Fibroblast of skin of scalp (primary cell): ENCODE measurements around the gene PRKCE.
"Not testable (repeated sequence)": the region's sequence is repeated elsewhere in the genome, so short reads cannot be mapped to it uniquely, and the experiment has no call there.

ENCODE experiments used
- DNase-seq: peaks from one replicate; pipeline ENCODE4 v3.0.0-alpha.2; 2013

PRKCE gene

DNA sequence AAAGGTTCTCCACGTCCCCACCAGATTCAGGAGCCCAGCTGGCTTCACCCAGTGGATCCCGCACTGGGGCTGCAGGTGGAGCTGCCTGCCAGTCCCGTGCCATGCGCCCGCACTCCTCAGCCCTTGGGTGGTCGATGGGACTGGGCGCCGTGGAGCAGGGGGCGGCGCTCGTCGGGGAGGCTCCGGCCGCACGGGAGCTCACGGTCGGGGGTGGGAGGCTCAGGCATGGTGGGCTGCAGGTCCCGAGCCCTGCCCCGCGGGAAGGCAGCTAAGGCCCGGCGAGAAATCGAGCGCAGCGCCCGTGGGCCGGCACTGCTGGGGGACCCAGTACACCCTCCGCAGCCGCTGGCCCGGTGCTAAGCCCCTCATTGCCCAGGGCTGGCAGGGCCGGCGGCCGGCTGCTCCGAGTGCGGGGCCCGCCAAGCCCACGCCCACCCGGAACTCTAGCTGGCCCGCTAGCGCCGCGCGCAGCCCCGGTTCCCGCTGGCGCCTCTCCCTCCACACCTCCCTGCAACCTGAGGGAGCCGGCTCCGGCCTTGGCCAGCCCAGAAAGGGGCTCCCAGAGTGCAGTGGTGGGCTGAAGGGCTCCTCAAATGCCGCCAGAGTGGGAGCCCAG lies 266.2 kb downstream of the PRKCE start:
- not testable (repeated sequence) for DNase-seq

DNA sequence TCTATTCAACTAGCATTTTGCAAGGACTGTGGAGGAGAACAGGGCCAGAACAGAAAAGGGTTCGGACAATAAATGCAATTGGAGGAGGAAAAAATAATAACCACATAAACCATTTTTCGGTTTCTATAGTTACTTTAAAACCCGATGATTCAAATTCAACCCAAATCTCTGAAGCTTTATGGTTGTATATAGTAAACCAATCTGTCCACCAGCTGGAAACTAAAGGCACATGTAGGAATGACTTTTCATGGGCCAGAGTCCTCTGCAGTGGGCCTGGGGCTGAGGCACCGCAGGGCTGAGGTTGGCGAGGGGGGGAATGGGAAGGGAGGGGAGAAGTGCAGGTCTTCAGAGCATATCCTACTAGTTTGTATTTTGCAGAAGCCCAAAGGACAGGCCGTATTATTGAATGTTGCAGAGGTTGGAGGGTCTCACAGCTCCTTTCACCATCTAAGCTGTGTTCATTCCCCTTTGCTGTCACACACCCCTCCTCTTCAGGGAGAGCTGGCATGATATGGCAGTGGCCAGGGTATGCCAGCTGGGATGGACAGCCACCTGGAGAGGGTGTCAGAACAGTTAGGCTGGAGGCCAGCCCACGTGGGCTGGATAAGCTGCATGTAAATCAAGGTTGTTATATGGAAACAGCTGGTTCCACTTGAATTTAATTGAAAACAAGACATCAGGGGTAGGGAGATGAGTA lies 267.1 kb downstream of the PRKCE start:
- DNase-seq, result no peak

DNA sequence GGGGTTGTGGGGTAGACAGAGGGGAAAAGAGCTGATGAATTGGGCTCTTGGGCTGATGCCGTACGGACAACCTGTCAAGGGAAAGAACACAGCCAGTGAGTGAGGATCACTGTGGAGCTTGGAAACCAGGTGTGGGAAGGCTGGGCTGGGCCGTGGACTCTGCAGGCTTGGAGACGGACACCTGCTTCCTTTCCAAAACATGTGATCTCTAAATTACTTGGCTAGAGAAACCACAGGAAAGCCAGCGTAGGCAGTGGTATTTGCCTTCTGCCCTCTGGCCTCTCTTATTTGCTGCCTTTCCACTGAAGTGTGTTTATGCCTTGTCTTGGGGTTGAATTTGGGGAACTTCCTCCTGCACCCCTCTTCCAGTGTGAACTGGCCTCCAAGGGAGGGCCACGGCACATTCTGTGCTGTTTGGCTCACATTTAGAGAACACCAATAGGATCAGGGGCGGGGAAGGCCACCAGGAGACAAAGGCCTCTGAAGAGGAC lies 267.7 kb downstream of the PRKCE start:
- no peak for DNase-seq

DNA sequence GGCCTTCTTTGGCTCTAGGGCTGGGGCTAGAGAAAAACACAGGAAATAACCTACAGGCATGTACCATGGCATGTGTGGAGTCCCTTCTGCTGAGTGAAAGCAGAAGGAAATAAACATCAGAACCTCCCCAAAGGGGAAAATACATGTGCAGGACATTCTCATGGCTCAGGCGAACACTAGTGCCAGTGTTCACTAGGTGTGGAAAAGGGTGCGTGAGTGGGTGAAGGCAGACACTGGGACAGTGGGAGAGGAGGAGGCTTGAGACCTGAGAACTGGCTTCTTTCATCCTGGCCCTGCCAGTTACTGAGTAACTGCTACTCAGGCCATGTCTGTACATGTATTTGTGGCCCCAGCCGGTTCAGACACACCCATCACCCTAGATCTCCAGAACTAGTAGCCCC lies 268.2 kb downstream of the PRKCE start:
- no peak for DNase-seq

DNA sequence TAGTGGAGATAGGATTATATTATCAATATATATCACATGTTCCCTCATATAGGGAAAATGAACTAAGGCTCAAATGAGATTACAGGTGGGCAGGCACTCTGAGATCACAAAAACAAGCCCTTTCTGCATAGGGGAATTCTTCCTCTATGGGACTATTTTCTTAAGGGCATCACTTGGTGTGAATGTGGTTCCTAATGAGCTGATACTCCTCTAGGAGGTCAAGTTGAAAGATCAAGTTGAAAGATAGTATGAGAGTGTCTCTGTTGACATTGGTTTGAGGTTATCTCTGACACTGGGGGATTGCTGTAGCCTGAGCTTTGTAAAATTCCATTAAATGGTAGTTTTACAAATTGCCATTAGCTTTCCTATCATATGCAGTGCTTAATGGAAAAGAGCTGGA lies 270.4 kb downstream of the PRKCE start:
- no peak for DNase-seq

DNA sequence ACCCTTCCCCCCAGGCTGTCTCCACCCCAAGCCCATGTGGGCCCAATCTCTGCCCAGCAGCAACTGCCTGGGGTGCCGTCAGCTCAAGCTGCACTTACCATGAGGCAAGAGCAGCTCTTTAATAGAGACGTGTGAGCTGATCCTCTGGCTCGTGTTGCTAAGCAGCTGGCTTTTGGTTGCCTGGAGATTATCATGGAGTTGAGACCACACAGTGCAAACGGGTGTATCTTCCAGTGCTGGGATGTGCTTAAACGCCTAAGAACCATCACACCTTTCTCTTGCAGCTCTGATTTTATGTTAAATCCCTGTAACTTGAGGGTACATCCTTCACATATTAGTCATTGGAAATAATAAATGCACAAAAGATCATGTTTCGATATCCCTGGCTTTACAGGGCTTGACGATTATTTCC lies 271.1 kb downstream of the PRKCE start:
- peak; percentile 29 for DNase-seq

DNA sequence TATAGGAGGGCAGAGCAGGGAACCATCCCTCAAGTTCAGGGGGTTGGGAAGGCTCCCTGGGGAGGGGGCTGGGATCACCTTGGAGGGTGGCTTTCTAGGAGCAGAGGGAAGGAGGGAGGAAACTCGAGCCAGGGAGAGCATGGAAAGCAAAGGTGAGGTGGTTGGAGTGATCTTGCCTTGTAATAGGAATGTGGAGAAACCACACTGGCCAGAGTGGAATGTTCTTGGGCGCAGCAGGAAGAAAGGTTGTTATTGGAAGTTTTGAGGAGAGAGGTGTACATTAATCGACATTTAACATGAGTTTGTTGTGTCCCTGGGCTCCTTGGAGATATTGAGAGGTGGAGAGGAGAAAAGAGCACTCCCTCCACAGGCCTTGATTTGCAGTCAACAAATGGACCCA lies 272.2 kb downstream of the PRKCE start:
- no peak for DNase-seq

DNA sequence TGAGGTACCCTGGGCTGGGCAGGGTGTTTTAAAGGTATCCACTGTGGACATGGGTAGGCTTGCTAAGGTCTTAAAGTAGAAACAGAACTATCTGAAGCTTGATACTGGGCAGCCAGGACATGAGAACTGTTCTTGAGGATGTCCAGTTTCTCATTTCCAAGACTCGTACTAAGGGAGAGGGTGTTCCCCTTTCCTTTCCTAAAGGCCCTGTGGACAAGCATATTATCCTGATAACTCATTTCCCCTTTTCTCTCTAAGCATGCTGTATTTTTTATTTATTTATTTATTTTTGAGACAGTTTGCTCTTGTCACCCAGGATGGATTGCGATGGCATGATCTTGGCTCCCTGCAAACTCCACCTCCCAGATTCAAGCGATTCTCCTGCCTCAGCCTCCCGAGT lies 273.6 kb downstream of the PRKCE start:
- DNase-seq, result no peak

DNA sequence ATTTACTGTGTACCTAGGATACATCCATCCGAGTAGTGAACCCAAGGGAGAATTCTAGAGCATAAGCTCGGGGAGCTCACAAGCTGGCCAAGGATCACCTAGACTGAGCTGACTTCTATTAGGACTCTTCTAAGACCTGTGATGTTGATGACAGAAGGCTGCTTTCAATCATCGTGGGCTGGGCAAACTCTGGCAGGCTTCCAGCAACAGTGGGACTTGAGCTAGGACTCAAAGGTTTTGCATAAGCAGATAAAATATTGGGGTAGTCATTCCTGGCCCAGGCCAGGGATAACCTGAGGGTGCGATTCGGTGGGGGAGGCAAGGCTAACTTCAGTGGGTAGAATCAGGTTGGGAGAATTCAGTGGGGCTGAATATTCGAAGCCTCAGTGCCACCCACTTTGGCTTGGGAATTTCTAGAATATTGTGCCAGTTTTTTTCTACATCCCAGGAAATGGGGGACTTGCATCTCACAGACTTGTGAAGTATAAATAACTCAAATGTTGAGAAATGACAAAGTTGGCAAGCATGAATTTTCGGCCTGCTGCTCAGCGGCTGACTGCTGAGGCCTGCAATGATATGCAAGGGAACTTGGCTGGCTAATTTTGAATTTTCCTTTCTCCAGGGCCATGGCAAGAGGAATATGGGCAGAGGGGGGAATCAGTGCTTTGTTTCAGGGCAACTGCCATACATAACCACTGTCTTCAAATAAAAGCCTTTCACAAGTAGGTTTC lies 274.3 kb downstream of the PRKCE start:
- DNase-seq, result no peak

DNA sequence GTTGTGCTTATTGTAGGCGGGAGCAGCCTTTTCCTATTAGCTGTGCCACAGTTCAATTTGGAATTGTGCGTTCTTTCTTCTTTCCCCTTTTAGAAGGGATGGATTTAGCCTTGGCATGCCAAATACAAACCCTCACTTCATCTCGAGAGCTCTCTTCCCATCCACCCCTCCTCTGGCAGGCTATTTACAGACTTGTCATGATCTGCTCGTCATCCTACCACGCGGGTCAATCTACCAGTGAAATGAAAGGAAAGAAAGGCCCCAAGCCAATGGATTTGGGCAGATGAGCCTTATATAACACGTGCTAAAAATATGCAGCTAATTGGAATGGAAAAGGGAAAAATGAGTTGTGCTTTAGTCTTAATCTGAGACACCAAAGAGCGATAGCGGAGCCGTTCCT lies 277.5 kb downstream of the PRKCE start:
- no peak for DNase-seq

DNA sequence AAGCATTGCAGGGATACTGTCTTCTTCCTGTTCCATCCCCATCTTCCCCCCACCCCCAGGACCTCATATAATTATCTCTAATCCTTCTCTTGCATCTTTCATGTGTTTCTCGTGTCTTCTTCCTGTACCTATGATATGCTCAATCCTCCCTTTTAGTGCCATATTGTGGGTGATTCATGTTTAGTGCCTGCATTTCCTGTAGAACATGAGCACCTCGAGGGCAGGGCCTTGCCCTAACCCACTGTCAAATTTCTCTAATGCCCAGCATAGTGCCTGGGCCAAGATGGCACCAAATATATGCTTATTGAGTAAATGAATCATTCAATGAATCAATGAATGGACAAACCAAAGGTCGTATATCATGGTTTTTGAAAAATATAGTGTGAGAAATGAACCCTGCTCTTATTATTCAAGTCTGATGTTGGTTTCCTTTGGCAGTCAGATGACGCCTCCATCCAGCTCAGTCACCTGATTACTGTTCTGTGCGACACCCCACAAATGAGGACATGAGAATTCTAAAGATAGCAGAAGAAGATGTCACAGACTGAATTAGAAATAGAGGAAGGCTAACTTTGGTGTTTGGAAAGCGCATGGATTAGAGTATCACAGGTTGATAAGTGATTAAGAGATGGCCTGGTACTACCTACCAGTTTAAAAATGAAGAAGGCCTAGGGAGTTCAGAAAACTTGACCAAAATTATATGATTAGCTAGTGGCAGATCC lies 278.4 kb downstream of the PRKCE start:
- DNase-seq, result no peak

DNA sequence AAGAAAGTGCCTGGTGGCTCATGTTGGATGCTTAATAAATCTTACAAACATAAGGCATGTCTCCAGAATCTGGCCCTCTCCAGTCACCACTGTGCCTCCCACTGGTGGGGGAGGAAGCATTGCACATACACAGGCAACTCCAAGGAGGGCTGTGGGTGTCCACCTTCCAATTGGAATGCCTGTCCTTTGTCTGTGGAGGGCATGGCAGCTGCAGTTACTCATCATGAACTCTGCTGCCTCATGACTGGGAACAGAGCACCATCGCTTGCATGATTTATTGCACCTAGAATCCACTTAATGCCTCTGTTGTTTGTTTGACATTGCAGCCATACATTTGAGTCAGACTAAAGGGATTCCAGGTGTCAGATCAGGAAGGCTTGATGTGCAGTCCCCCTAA lies 278.9 kb downstream of the PRKCE start:
- peak; percentile 29 for DNase-seq

DNA sequence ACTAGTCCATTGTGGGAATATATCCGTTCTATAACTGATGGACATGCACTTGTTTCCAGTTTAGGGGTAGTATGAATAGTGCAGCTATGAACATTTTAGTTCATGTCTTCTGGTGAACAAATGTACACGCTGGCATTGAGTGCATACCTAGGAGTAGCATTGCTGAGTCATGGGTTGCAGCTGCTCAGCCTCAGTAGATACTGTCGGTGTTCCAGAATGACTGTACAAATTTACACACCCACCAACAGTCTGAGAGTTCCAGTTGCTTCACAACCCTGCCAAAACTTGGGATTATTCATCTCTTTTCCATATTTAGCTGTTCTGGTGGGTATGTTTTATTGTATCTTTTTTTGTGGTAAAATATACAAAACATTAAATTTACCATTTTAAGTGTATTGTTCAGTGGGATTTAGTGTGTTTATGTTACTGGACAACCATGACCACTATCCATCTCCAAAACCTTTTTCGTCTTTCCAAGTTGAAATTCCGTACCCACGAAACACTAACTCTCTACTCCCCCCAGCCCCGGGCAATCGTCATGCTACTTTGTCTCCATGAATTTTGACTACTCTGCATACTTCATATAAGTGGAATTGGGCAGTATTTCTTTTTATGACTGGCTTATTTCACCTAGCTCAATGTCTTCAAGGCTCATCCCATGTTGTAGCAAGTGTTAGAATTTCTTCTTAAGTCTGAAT lies 281.0 kb downstream of the PRKCE start:
- DNase-seq, result peak; percentile 42

DNA sequence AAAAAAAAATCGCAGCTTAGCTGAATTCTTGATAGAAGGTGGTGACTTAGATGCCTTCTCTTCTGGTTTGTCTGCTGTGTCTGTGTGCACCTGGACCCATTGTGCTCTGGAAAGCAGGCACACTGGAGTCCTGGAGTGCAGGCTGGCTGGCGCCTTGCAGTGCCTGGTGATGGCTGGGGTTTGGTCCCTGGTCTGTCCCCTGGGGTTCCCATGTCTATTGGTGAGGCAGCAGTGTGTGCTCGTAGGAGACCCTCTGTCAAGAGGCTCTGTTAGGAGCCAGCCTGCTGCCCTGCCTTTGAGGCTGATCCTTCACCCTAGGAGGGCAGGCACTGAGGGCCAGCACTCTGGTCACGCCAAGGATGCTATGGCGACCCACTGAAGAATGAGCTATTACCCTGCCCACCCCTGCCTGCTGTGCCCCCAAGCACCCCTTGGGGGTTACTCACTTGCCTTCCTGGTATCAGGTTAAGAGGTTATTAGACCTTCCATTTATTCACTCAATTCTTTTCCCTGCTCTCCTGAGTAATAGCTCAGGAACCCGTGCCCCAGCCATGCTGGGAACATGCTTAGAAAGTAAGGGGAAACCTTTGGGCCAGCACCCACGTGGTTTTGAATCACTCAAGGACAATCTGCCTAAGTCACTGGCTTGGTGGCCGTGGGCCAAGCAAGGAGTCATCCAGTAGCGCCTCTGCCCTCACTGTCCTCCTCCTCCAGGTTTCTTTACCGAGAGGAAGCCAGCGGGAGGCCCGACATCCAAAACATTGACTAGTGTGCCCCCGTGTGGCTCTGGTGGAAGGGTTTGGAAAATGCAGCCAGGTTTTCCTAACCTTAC lies 284.5 kb downstream of the PRKCE start:
- peak; percentile 99 for DNase-seq

DNA sequence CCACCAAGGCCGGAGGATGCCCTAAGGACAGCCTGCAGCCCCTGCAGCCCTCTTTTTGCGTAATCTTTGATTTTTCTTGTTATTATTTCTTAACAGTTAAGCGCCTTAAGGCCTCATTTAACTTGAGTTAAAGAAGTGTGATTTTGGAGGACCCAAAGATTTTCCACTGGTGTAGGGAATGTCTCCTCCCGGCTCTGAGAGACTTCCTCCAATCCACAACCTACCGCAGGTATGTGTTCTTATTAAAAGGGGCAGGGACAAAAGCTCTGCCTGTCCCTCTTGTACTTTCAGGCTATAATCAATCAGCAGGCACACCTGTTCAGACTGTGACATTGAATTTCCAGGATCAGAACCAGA lies 285.1 kb downstream of the PRKCE start:
- DNase-seq, result no peak

DNA sequence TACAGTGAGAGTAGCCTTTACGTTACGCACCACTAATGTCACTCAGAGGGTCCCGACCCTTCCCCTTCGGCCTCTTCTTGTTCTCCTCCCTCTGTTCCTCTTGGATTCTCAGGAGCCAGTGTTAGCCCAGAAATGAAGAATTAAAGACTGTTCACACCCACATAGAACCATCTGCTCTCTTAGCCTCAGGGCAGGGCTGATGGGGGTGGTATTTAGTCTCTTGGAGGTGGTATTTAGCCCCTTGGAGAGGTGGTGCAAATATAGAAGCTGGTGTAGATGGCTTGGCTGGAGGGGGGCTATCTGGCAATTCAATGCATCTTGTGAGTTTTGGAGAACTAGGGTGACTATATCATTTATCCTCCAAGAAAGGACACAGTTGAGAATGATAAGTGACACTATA lies 286.5 kb downstream of the PRKCE start:
- no peak for DNase-seq

DNA sequence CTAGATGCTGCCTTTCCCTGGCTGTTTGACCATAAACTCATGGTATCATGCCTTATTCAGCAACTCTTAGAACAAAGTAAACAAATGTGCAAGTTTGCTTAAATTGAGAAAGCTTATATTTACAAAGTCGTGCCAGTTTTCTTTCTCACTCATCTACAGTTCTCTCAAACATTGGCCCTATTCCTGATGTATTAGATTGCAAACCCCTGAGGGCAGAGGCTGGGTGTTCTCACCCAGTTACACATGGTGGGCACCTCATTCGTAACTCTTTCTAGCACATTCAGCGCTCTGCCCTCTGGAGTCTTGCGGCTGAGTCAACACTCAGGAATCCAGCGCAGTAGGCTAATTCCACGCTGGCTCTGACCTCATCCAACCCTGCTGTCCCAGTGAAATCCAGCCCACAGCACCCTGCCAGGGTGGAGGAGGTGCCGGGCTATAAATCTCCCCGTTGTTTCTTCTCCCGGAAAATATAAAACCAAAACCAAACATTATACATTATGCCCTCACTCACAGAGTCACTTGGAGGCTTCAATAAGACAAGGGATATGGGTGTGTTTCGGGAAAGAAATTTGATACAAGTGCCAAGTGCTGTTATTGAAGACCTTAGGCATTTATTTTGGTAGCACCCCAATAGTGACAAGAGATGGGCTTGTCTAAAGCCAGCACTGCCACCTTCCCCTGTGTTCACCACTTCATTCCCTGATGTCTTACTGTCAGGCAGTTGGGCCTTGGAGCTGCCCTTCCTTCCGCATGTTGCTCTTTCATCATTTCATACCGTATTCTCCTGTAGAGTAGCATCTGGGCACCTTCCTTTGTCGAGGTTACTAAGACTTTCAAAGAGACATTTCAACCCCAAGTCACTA lies 287.4 kb downstream of the PRKCE start:
- DNase-seq, result peak; percentile 95

DNA sequence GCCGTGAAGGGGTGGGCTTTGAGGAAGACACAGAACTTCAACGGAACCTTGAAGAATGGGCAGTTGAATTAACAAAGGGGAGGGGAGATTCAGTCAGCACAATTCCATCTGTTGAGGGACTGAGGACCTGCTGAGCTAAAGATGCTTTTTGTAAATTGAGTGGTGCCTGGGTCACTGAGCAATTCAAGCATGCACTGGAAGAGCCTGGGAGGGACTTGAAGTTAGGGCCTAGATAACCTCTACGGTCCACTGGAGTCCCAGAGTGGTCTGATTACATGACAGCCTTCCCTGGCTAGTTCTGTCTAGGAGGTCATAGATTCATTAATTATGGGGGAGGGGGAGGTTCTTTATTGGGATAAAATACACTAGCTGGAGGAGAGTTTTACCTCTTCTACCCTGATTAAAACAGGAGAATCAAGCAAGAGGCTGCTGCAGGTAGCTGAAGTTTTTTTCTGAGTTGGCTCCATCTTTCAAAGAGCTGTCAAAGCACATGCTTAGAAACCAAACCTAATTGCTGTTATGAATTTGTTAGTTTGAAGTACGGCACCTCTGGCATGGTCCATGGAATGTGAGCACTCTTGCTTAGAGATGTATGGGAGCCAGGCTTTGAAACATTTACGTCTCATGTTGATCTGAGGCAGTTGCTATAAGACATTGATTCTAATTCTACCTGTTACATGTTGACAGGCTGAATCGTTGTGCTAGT lies 290.2 kb downstream of the PRKCE start:
- no peak for DNase-seq

DNA sequence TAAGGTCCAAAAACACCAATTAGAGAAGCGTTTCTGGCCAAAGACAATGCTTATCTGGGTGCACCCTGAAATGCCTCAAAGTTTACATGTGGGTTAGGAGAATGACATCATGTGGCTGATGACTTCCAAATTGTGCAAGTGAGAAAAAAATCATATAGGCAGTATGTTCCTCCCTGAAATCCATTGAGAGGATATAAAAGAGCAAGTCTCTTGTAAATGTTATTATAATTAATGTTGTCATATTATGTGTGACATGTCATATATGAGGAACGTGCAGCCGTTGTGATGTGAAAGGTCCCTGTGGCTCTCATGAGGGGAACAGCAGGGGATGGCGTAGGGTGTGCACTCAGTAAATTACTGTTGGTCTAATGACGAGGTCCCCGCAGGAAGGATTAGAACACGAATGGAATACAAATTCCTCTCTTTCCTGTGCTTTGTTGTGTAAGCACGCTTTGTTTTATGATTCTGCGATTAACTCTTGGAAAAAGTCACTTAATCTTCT lies 290.8 kb downstream of the PRKCE start:
- no peak for DNase-seq
